ENCODE data around the gene NDUFS4.

- TF ChIP-seq CTCF (conservative IDR thresholded peaks at IDR 0.05; ENCODE audit: low read depth, low read length): no peak
- TF ChIP-seq EZH2 (IDR thresholded peaks at IDR 0.05; ENCODE audit: borderline replicate concordance, low read depth, low read length, poor library complexity, severe bottlenecking): no peak
These were observed 153.7 kb downstream of the NDUFS4 start for GRCh38 chr5:53713978-53714666.

Data from A673 (cell line).